ENCODE data around the gene STX4.

The STX4 gene

GRCh38 chr16:31022544-31023251 lies 10.7 kb upstream of the STX4 start:
- no peak for DNase-seq (ENCODE audit: low read depth)

GRCh38 chr16:31023252-31023602 lies 10.1 kb upstream of the STX4 start:
- no peak for DNase-seq (ENCODE audit: low read depth)

- no peak for DNase-seq (ENCODE audit: low read depth)
Observed at GRCh38 chr16:31023627-31024226, 9.6 kb upstream of the STX4 start.

GRCh38 chr16:31025339-31025738 lies 8.0 kb upstream of the STX4 start:
- DNase-seq (ENCODE audit: low read depth) = no peak

- no peak for DNase-seq (ENCODE audit: low read depth)
Observed at GRCh38 chr16:31029272-31029671, 4.1 kb upstream of the STX4 start.

GRCh38 chr16:31031276-31031675 lies 2.1 kb upstream of the STX4 start:
- DNase-seq (ENCODE audit: low read depth) = no peak

- peak; percentile 74 for DNase-seq (ENCODE audit: low read depth)
Observed at GRCh38 chr16:31033709-31034492, 543 bp downstream of the STX4 start.

- DNase-seq (ENCODE audit: low read depth) = no peak
Observed at GRCh38 chr16:31036691-31037090, 3.3 kb downstream of the STX4 start.

GRCh38 chr16:31038993-31039392 lies 5.6 kb downstream of the STX4 start:
- no peak for DNase-seq (ENCODE audit: low read depth)

GRCh38 chr16:31042866-31043265 lies 9.5 kb downstream of the STX4 start:
- DNase-seq (ENCODE audit: low read depth) = no peak

GRCh38 chr16:31043352-31043751 lies 10.0 kb downstream of the STX4 start:
- DNase-seq (ENCODE audit: low read depth) = no peak

- DNase-seq (ENCODE audit: low read depth) = no peak
Observed at GRCh38 chr16:31043898-31044481, 10.6 kb downstream of the STX4 start.

GRCh38 chr16:31050280-31051030 lies 17.1 kb downstream of the STX4 start:
- DNase-seq (ENCODE audit: low read depth) = no peak

- DNase-seq (ENCODE audit: low read depth) = peak; percentile 97
Observed at GRCh38 chr16:31052114-31052513, 18.8 kb downstream of the STX4 start.

- no peak for DNase-seq (ENCODE audit: low read depth)
Observed at GRCh38 chr16:31055613-31056012, 22.3 kb downstream of the STX4 start.

- no peak for DNase-seq (ENCODE audit: low read depth)
Observed at GRCh38 chr16:31061126-31061812, 27.9 kb downstream of the STX4 start.

- DNase-seq (ENCODE audit: low read depth) = no peak
Observed at GRCh38 chr16:31061813-31062440, 28.6 kb downstream of the STX4 start.

GRCh38 chr16:31063495-31063842 lies 30.1 kb downstream of the STX4 start:
- no peak for DNase-seq (ENCODE audit: low read depth)

GRCh38 chr16:31063843-31064611 lies 30.7 kb downstream of the STX4 start:
- DNase-seq (ENCODE audit: low read depth) = no peak

GRCh38 chr16:31064882-31065461 lies 31.6 kb downstream of the STX4 start:
- peak; percentile 95 for DNase-seq (ENCODE audit: low read depth)
